Dermis microvascular lymphatic vessel endothelial cell (primary cell): ENCODE results near the gene MAPKAPK2. TPM values are rescaled to one million over a fixed set of nuclear protein-coding genes. Genes with fewer than 3 reads are reported as not detected.
A peak's percentile ranks its signal among the peaks of the same experiment; 100 is the strongest.
"Not testable (repeated sequence)": the region's sequence is repeated elsewhere in the genome, so short reads cannot be mapped to it uniquely, and the experiment has no call there.

Experiments used
- DNase-seq, 2 donors: peaks; one replicate each; pipeline versions ENCODE4 v3.0.0 to v3.0.0-alpha.2; 2010; ENCODE audit warnings: low read depth in 2 of 2
- total RNA-seq: library from RNA; depleted of rRNA; stranded (reverse); fragments of >200 nt; gene quantifications from 2 replicates; pipeline ENCODE4 v1.2.1, GENCODE V29; 2014

MAPKAPK2 gene
- 27.0 and 46.1 TPM in 2 replicates for total RNA-seq

DNA sequence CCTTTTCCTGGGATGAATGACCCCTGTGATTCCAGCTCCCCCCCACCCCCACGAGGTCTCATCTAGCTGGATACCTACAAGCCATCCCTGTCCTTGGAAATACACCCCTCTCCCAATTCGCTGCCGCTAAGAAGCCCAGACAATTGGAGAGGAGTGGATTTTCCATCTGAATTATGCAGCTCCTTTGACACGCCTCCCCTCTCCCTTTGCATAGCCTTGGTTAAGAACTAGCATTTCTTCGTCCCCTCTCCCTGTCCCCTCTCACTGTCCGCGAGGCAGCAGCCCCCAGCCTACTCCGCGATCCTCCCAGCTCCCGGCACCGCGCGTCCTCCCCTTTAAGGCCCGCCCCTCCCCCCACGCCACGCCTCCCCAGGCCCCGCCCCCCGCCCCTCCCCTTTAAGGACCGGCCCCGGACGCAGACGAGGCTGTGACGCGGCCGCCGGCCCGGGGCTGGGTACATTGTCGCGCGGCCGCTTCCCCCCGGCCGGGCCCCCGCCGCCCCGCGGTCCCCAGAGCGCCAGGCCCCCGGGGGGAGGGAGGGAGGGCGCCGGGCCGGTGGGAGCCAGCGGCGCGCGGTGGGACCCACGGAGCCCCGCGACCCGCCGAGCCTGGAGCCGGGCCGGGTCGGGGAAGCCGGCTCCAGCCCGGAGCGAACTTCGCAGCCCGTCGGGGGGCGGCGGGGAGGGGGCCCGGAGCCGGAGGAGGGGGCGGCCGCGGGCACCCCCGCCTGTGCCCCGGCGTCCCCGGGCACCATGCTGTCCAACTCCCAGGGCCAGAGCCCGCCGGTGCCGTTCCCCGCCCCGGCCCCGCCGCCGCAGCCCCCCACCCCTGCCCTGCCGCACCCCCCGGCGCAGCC is at the start of gene MAPKAPK2:
Gene MAPKAPK2 (plus strand): TSS at position 428 of the 856 bp plus-strand sequence. CDS start 325 bp downstream, at position 753.
- peak; percentile 36 to 80 for DNase-seq

DNA sequence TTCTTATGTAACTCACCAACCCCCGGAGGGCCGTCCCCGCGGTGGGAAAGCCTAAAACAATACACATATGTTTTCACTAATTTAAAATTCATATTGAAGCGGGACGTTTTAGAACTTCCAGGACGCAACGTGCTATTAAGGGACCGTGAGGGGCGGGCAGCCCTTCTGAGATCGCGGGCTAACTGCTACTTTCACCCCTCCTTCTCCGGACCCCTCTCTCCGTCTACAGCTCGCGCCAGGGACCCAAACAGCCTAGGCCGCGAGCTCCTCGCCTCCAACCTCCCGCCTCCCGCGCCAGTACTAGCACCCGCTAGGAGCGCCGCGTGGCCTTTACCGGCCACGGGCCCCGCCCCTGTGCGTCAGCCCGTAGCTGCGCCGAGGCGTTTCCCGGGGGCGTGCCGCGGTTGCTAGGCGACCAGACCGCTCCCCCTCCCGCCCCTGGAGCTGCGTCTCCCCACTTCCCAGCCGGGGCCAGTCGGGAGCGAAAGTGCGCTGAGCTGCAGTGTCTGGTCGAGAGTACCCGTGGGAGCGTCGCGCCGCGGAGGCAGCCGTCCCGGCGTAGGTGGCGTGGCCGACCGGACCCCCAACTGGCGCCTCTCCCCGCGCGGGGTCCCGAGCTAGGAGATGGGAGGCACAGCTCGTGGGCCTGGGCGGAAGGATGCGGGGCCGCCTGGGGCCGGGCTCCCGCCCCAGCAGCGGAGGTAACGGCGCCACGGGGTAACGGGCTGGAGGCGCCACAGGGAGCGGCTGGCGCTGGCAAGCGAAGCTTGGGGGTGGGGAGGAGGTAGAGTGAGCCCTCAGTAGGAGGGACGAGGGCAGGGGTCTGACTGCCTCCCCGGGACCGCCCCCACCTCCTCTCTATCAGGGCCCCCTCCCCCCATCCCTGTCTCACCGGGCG is 49.4 kb upstream of the MAPKAPK2 start, which contains the start of gene DYRK3:
Gene DYRK3 (plus strand): TSS at position 457 of the 898 bp plus-strand sequence. CDS start 168 bp downstream, at position 625.
- peak; percentile 77 to 94 for DNase-seq

DNA sequence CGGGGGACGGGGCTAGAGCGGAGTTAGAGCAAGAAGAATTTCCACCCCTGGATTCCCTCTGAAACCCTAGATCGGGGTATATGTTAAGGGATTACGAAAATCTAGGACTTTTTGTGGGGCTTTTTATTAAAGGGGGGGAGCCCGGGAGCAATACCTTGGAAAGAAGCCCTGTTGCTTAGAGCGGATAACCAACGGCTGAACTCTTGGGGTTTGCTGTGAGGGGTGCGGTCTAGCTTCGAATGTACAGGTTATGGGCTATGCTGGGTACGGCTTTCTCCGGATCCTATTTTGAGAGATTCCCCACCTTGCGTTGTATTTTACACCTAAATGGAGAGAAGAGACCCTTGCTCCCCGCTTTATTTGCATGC is 48.7 kb upstream of the MAPKAPK2 start:
- DNase-seq: no peak

DNA sequence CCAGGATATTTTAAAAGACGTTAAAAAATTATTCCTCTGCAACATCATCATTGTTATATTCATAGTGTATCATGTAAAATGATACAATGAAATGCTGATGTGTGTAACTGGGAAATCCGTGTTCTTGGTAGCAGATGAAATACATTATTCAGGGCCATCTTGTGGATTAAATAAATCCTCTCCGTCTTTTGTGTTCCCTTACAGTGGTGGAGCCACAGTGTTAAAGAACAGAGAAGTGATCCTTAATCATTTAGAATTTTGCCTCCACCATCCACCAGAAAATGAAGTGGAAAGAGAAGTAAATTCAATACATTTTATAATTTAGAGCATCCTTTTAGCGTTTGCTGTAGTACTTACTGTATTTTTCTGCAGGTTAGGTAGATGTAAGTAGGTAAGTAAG is 48.0 kb upstream of the MAPKAPK2 start:
- DNase-seq: no peak

DNA sequence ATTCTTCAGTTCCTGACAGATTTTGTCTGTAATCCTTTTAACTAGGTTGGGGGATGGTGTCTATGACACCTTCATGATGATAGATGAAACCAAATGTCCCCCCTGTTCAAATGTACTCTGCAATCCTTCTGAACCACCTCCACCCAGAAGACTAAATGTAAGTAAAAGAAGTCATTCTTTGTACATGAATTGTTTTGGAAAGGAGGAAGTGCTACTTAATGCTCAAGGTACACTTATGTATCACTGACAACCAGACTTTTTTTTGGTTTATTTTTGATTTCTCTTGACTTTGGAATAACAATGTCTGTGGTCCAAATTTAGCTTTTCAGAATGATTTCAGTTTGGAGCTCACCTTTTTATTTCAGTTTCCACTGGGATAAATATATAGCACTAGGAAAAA is 47.1 kb upstream of the MAPKAPK2 start:
- DNase-seq: no peak

DNA sequence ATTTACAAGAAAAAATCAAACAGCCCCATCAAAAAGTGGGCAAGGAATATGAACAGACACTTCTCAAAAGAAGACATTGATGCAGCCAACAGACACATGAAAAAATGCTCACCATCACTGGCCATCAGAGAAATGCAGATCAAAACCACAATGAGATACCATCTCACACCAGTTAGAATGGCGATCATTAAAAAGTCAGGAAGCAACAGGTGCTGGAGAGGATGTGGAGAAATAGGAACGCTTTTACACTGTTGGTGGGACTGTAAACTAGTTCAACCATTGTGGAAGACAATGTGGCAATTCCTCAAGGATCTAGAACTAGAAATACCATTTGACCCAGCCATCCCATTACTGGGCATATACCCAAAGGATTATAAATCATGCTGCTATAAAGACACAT is 42.6 kb upstream of the MAPKAPK2 start:
- not testable (repeated sequence) for DNase-seq

DNA sequence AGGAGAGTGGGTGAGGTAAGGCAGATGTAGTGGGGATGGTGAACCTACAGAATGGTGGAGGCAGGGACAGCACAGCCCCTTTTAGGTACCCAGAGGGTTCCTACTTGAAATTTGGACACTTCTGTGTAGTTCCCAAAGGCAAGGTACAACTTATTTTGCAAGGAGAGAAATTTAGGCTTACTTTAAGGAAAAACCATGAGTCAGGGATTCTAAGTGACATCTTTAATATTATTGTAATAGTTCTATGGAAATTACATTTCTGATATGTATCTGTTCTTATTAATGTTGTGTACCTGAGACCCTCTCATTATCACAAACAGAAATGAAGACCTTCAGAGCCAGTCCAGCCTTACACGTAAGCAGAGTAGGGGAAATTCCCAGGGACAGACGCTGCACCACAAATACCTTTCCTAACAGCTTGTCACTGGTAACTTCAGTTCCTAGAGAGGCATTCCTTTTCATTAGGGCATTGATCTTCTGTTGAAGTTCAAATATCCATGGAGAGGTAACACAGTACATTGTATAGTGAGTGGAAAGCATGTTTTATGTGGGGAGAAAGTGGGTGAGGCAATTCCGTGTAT is 41.5 kb upstream of the MAPKAPK2 start:
- DNase-seq: no peak

DNA sequence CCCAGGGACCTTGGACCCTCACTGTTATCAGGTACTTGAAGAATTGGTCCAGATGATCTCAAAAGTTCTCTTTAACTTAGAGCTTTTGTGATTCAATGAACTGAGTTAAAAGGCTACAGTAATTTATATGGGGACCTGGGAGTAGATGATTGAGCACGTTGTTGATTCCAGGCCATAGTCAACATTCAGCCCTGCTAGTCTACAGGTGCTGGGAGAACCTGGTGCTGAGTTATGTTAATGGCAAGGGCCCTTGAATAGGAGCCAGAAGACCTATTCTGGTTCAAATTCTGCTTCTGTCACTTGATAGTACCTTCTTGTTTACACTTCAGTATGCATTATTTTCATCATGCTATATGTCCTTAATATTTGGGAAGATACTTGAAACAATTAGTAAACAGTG is 38.2 kb upstream of the MAPKAPK2 start:
- no peak for DNase-seq

DNA sequence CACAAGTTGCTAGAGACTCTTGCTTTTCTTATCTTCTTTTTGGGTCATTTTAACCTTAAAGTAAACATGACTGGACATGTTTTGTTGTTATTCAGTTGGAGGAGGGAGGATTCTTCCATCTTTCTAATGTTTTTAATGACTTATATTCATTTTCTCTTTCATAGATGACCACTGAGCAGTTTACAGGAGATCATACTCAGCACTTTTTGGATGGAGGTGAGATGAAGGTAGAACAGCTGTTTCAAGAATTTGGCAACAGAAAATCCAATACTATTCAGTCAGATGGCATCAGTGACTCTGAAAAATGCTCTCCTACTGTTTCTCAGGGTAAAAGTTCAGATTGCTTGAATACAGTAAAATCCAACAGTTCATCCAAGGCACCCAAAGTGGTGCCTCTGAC is 37.5 kb upstream of the MAPKAPK2 start:
- DNase-seq: no peak

DNA sequence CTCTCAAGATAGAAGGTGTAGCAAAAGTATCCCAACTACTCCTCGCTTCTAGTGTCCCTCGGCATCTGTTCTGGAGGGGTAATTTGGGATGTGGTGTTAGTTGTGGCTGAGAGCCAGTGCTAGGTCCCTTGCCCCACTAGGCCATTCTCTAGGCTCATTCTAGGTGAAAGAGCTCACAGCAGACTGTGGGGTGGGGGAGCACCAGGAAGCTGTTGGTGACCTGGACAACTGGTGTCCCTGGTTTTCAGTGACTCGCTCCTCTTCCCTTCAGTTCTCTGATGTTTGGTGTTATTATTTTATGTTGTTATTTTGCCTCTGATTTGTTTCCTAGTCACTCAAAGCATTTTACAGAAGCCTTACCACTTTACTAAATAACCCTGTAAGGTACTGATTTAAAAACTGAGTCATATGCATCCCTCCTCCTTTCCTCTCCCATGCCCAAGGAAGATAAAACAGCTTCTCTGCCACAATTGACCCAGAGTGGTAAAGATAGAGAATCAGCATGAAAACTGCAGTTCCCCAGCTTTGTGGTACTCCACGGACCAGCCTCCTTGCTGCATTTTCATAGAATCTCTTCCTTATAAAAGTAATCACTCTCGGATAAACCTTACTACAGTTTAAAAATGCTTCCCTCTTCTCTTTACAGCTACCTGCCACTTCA is 35.3 kb upstream of the MAPKAPK2 start:
- no peak for DNase-seq

DNA sequence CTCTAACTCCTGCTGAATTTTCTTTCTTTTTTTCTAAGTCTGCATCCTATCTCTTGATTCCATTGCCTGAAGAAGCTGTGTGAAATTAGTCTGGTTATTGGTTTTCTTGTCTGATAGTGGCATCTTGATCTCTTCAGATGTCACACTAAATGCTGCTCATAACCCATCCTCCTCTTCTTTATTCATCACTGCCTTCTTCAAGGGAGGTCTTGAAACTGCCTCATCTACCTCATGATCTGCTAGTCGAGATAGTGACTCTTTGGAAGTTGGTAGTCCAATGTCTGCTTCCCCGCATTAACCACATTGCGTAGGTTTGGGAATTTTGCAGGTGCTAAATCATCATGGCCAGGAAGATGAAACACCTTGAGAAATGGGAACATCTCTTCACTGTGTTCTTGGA is 33.7 kb upstream of the MAPKAPK2 start:
- no peak for DNase-seq

DNA sequence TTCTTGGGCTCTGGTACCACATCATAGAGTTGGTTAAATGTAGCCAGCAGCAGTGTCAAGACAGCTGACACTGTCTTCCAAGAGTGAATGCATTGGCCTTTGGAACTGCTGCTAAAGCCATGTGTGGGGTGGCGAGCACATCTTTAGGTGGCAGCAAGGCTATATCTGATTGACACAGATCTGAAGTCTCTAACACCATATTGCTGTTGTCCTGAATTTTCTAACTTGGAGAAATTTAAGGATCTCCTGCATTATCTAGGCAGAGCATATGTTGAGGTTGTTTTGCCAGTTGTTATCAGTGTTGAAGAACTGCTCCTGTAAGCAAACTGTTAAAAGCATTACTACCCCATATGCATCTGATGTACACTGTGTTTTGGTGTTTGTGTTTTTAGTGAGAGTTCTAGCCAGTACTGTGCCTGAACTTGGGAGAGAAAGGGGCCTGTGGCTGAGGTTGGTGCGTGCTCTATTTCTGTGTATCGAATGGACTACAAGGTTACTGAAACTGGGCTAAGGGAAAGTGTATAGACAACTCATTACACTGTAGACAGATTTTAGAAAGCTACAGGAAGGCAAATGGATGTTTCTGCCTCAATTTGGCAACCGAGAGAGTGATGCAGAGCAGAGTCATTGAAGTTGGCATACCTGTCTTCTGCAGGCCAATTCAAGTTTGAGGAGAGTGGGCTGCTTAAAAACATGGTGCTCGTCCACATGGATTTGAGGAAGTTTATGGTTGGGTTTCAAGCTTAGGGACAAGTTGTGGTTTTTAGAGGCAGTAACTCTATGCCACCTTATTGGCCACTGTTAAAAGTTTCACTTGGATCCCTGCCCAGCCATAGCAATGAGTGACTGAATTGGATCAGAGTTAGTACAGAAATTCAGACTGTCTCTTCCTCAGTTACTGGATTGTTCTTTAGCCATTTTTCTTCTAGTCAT is 32.5 kb upstream of the MAPKAPK2 start:
- DNase-seq: no peak

DNA sequence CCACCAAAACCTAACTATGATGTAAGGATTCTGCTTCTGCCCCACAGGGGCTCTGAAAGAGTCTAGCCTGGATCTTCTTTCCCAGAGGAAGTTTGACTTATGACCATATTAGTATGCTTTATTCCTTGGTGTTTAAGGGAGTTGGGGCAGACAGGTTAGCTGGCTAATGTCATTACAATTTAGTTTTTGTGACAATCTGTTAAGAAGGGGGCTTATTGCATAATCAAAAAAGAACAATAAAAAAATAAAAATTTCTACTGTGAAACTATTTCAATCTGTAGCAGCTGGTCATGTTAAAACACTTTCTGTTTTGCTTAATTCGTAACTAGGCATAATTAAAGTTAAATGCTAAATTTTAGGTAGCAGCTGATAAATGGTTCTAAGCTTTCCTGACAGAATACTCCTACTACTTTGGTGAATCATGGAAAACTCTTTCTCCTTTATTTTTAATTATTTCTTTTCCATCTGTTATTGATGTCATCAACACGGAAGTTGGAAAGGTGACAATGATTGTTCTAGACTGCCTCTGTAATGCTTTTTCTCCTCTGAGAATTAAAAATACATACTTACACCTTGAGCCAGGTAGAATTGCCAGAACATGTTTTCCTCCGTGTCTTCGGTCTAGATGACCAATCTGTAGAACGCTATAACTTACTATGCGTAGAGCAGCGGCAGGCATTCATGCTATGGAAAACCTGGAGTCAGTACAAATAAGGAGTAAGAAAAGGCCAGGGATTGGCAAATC is 30.8 kb upstream of the MAPKAPK2 start:
- DNase-seq: peak in 1 of 2 donors; percentile 54

DNA sequence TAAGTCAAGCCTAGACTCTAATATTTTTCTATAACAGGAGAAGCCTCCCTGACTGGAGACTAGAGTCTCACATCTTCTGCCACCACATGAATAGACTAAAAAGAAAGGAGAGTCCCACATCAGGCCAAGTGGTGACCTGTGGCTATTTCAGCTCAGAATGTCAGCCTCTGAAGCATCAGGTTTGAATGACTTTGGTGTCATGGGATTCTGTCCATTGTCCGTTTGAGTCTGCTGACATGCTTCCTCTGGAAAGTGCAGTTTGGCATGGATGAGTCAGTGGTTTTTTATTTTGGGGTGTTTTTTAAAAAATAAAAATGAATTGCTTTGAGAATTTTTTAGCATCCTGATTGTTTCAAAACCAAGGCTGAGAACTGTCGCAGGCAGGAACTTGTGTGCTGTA is 29.9 kb upstream of the MAPKAPK2 start:
- peak; percentile 58 to 81 for DNase-seq

DNA sequence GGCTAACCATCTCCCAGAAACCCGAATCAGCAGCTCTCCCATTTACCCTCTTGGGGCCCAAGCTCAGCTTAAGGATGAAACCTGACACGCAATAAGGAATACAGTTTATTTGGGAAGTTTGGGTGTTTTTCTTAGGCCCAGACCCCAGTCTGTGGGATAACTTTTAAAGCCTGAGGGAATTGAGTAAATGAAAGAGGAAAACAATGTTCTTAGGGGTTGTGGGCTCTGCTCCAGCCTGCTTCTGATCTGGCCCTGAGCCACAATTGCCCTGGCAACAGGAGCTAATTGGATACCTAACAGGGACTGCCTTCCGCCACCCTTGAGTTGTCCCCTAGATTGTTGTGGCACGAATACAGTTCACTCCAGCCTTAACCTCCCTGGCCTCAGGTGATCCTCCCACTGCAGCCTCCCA is 29.2 kb upstream of the MAPKAPK2 start:
- peak; percentile 42 to 55 for DNase-seq

DNA sequence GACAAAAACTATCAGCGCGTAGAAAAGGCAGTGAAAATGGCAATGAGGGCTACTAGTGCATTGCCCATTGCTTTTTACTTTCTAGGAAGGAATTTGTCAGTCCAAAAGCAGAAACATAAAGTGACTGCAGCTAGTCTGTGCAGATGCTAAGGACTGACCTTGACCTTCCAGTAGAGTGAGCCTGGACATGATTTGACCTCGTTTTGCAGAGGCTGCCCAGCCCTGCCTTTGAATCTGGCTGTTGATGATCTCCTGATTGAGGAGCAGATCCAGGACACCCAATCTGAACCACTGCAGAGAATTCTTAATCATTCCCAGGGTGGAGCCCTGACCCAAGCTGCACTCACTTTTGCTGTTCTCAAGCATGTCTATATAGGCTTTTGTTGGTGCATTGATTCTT is 27.8 kb upstream of the MAPKAPK2 start:
- DNase-seq: no peak

DNA sequence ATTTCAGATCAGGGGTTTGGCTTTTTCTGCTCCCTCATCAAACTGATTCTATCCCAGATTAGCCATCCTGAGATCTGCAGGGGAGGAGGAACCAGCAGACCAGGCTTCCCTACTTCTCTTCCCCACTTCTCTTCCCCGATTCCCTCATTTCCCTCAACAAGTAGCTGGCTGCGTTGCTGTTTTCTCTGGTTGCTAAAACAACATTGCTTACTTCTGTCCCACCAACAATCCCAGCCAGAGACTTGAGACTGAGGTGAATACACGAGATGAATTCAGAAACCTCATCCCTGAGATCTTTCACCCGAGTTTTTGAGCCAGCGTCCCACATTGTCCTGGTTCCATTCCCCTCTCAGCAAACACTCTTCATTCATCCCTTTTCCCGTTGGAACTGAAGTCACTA is 27.0 kb upstream of the MAPKAPK2 start:
- no peak for DNase-seq

DNA sequence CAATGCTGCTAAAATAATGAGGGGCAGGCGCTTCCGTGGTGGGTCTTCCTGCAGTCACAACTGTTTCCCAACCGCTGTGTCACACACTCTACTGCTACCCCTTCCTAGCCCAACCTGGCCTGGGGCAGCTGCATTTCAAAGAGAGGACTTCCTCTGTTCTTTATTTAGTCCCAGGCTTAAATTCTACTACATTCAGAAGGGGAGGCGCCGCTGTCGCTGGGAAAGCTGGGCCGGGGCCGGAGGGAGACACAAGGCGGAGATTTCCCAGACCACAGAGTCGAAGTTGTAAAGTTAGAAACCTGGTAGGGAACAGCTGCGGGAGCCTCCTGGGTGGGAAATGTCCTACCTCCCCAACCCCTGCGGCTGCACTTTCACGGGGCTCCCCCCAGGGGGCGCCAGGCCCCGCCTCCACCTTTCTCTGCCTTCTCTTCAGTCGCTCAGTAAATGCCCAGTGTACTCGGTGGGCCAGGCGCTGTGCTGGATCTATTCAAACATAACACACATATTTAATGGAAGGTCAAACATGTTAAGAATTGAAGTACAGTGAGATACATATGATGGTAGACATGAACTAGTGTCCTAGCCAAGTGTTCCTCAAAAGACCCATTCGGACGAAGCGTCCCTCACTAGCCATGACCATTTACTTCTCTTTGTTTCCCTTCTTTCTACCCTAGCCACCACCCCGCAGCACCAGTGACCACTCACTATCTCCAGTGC is 26.3 kb upstream of the MAPKAPK2 start:
- peak in 1 of 2 donors; percentile 35 for DNase-seq

DNA sequence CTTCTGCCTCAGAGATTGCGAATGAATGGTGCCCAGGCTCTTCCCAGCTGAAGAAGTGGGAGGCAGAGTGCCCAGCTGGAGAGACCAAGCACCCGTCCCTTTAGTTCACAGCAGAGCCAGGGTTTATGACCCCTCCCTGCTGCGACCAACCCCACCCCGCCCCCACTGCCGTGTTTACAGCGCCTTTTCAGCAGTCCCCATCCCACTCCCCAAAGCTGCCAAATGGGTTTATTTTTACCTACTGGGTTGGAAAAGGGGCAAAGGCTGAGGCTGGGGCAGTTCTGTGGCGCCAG is 25.8 kb upstream of the MAPKAPK2 start:
- DNase-seq: no peak
